ENCODE results near the gene USP1. TPM values are rescaled to one million over a fixed set of nuclear protein-coding genes. Genes with fewer than 3 reads are reported as not detected.

USP1 gene
- total RNA-seq (10 to 100 TPM; 11.0 to 16.4 (median 14.3) TPM), polyA plus RNA-seq (1 to 10 TPM; 5.6 to 8.7 TPM)
- long read RNA-seq, donor 1, transcript USP1-201 (9 exons, 3,996 nt): major isoform, 11 of 22 reads
- long read RNA-seq, donor 1, partial matches to known transcripts: 4 of 22 reads
- long read RNA-seq, donor 1, other reads (novel, unspliced or antisense): 3 of 22 reads
- long read RNA-seq, donor 2, transcript USP1-201 (9 exons, 3,996 nt): major isoform, 12 of 24 reads
- long read RNA-seq, donor 2, transcript USP1-202 (9 exons, 3,507 nt): minor isoform, 5 of 24 reads
- long read RNA-seq, donor 2, partial matches to known transcripts: 4 of 24 reads
- long read RNA-seq, donor 2, other reads (novel, unspliced or antisense): 3 of 24 reads
- long read RNA-seq, donor 3, transcript USP1-201 (9 exons, 3,996 nt): major isoform, 11 of 23 reads
- long read RNA-seq, donor 3, partial matches to known transcripts: 7 of 23 reads
- long read RNA-seq, donor 3, other reads (novel, unspliced or antisense): 4 of 23 reads

DNA sequence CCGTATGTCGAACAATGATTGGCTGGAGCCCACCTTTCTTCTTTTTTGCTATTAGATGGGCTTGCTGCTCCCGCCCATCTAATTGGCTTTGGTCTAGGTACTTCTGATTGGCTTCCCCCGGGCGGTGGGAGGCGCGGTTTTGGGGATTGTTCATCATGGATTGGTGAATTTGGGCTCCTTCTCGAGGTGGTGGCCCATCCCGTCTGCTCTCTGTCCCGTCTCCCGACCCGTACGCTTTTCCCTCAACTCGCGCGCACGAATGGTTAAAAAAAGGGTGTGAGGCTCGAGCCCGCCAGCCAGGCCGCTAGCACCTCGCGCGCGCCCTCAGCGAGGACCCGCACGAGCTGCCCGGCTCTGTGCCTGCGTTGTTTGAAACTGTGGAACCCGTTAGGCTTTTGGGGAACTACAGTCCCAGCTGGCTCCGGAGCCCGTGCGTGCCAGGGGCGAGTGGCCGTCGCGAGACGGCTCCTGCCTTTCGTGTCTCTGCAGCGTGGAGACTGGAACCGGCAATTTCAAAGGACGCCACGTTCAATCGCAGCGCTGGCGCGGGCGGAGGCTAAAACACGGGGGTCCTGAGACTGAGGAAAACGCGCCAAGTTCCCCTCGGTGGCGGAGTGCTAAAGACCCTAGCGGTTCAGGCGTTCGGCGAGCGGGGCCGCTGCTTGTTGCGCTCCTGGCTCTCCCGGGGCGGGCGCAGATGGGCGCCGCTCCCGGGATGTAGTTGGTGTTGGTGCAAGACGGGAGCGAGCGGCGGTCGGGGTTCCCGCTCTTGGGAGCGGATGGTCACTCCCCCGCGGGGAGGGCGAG, at the start of gene USP1:
Gene USP1, plus strand, starts transcription at position 584 of the 807 bp plus-strand sequence. CDS start 2,819 bp downstream, outside the sequence.
- Histone ChIP-seq H3K36me3 (peaks cover 0 to 15% (median 0%) of the 10 kb centered on the region in 9 donors), H3K9me3 (no peaks in the 10 kb centered on the region), H3K4me3 (peak within 1 kb of the TSS; percentile 71 to 96 (median 86)), H3K27me3 (no peaks in the 10 kb centered on the region), H3K27ac (peak within 1 kb of the TSS; percentile 89 to 99 (median 98)), H3K4me1 (peaks cover 4 to 42% (median 28%) of the 10 kb centered on the region in 9 donors)
- intact Hi-C loops (cut with DNase I): loop anchor here in 1 of 10 donors (5.0 kb wide), 1 partner anchor 346 kb away; the partner anchor contains the start of gene ATG4C
- peak; percentile 94 to 99 for DNase-seq
- TF ChIP-seq CTCF (IDR thresholded peaks at IDR 0.05): peak in 1 of 9 donors; percentile 9
- WGBS, 2 donors: 0% methylated on average over 76 of the region's 76 CpGs
- ATAC-seq: peak; percentile 88 to 96 (median 92)

- Histone ChIP-seq H3K27ac (no peak overlapping the region), H3K4me3 (no peak overlapping the region), H3K27me3 (peaks cover 0 to 7% (median 0%) of the 10 kb centered on the region in 7 donors), H3K9me3 (no peaks in the 10 kb centered on the region), H3K4me1 (peaks cover 0 to 6% (median 0%) of the 10 kb centered on the region in 9 donors), H3K36me3 (no peaks in the 10 kb centered on the region)
- DNase-seq: no peak
- 96 to 98% methylated on average over 6 of the region's 6 CpGs for WGBS, 2 donors
- intact Hi-C loops (cut with DNase I): no loop called here
- TF ChIP-seq CTCF (IDR thresholded peaks at IDR 0.05): no peak
- ATAC-seq: no peak
Measured at GRCh38 chr1:62389531-62389930, 47.3 kb upstream of the USP1 start.

- Histone ChIP-seq H3K27ac (no peak overlapping the region), H3K36me3 (no peaks in the 10 kb centered on the region), H3K4me1 (peaks cover 0 to 1% (median 0%) of the 10 kb centered on the region in 9 donors), H3K27me3 (peaks cover 0 to 7% (median 0%) of the 10 kb centered on the region in 7 donors), H3K4me3 (no peak overlapping the region), H3K9me3 (no peaks in the 10 kb centered on the region)
- TF ChIP-seq CTCF (IDR thresholded peaks at IDR 0.05): no peak
- no peak for DNase-seq
- intact Hi-C loops (cut with DNase I): no loop called here
- WGBS, 2 donors: 84 to 85% methylated on average over 7 of the region's 7 CpGs
- no peak for ATAC-seq
Measured at GRCh38 chr1:62390071-62390470, 46.8 kb upstream of the USP1 start.

DNA sequence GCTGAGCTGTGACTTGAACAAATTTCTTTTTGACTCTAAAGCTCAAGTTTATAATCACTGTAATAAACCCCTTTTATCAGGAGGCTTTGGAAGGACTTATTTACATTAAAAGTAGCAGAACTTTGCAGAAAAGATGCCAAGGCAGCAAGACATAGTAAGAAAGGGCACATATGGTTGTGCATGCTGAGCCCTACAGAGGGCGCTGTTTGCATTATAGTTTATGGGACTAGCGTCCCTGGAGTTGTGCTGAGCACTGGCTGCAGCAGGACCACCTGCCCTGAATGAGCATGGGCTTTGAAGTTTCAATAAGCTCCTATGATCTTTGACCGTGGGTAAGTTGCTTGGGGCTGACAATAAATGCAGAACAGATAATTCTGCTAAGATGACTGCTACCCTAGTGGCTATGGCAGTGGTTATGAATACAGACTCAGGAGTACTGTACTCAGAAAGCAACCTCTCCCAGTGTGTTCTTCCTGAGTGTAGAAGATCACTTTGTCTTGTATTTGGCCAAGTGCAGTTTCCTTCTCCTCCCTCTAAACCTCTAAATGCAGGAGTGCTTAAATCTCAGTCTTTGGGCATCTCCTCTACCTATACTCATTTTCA, 45.4 kb upstream of the USP1 start:
- DNase-seq (no peak), ATAC-seq (no peak)
- 36 to 39% methylated on average over 3 of the region's 3 CpGs for WGBS, 2 donors
- Histone ChIP-seq H3K4me1 (no peaks in the 10 kb centered on the region), H3K4me3 (no peak overlapping the region), H3K27ac (no peak overlapping the region), H3K27me3 (peaks cover 0 to 7% (median 0%) of the 10 kb centered on the region in 7 donors), H3K9me3 (no peaks in the 10 kb centered on the region), H3K36me3 (no peaks in the 10 kb centered on the region)
- intact Hi-C loops (cut with DNase I): no loop called here
- TF ChIP-seq CTCF (IDR thresholded peaks at IDR 0.05): peak in 7 of 9 donors; percentile 20 to 45 (median 29)

All from heart right ventricle (tissue), 16 donors.